Activated CD8-positive, alpha-beta T cell treated with anti-CD3 and anti-CD28 coated beads for 36 hours (primary cell): ENCODE data around the gene PLD6. TPM values are rescaled to one million over a fixed set of nuclear protein-coding genes. Genes with fewer than 3 reads are reported as not detected.
"Not testable (repeated sequence)": the region's sequence is repeated elsewhere in the genome, so short reads cannot be mapped to it uniquely, and the experiment has no call there.

Source experiments
- ATAC-seq: fragments of 200-7000 bp; cut with Tn5 transposase; one replicate; pipeline ENCODE4 v1.10.0; 2021; ENCODE audit warnings: mild to moderate bottlenecking, moderate library complexity
- CTCF ChIA-PET: fragments of 350-600 bp; sonication (Branson Sonifier 250); formaldehyde crosslinking; loops from one replicate; lab custom pipeline; 2021; ENCODE audit warnings: antibody characterized with exemption; lab: Charles Lee
- POLR2A ChIA-PET: fragments of 350-600 bp; sonication (Branson Sonifier 250); formaldehyde crosslinking; loops from one replicate; lab custom pipeline; 2021; ENCODE audit warnings: antibody characterized with exemption; lab: Charles Lee
- DNase-seq: peaks from one replicate; pipeline ENCODE4 v3.0.0-alpha.2; 2020
- H3K27ac Mint-ChIP-seq: one replicate; pipeline ENCODE4 v1.8.0; 2021; ENCODE audit warnings: mild to moderate bottlenecking, mixed read lengths
- H3K27me3 Mint-ChIP-seq: one replicate; pipeline ENCODE4 v1.8.0; 2021; ENCODE audit warnings: mixed read lengths
- H3K36me3 Mint-ChIP-seq: one replicate; pipeline ENCODE4 v1.8.0; 2021; ENCODE audit warnings: low read depth, mixed read lengths
- H3K4me1 Mint-ChIP-seq: one replicate; pipeline ENCODE4 v1.8.0; 2021; ENCODE audit warnings: low read depth, mixed read lengths
- H3K4me3 Mint-ChIP-seq: one replicate; pipeline ENCODE4 v1.8.0; 2021; ENCODE audit warnings: mild to moderate bottlenecking, moderate library complexity, mixed read lengths
- H3K9me3 Mint-ChIP-seq: one replicate; pipeline ENCODE4 v1.8.0; 2021; ENCODE audit warnings: mixed read lengths
- CTCF ChIP-seq: fragments of 200-600 bp; IDR thresholded peaks from one replicate; pipeline ENCODE4 v1.8.0; 2022; ENCODE audit warnings: antibody characterized with exemption, mild to moderate bottlenecking
- intact Hi-C: fragments of 100-400 bp; cut with micrococcal nuclease; formaldehyde crosslinking; loops from one replicate; pipeline ENCODE4 v1.10.0; 2022
- total RNA-seq, 2 experiments: library from RNA; stranded (reverse); gene quantifications; one replicate each; pipeline ENCODE4 v1.2.3, GENCODE V29; 2021

PLD6 gene
- total RNA-seq, 2 experiments from 2014 or later = 6.1 to 6.2 TPM

DNA sequence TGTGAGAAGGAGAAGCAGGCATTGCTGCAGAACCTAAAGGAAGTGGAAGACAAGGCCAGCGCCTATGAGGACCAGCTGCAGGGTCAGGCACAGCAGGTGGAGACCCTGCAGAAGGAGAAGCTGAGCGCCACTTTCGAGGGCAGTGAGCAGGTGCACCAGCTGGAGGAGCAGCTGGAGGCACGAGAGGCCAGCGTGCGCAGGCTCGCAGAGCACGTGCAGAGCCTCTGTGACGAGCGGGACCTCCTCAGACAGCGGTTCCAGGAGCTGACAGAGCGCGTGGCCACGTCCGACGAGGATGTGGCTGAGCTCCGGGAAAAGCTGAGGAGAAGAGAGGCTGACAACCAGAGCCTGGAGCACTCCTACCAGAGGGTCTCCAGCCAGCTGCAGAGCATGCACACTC, 41.5 kb downstream of the PLD6 start:
- CTCF ChIA-PET = interaction anchor here (1.1 to 1.6 kb wide), 4 partner anchors 13 to 449 kb away, joined by 3 to 5 read pairs (median 3); no protein-coding TSS in a partner anchor
- no peak overlapping the region for H3K27ac Mint-ChIP-seq
- POLR2A ChIA-PET = interaction anchor here (1.4 kb wide), 1 partner anchor 13 kb away, joined by 6 read pairs; no protein-coding TSS in a partner anchor
- H3K36me3 Mint-ChIP-seq = peaks cover 13% of the 10 kb centered on the region
- no peak for TF ChIP-seq CTCF
- no peaks in the 10 kb centered on the region for H3K9me3 Mint-ChIP-seq
- ATAC-seq (no peak), DNase-seq (no peak)
- H3K4me1 Mint-ChIP-seq = no peaks in the 10 kb centered on the region
- no peaks in the 10 kb centered on the region for H3K27me3 Mint-ChIP-seq
- H3K4me3 Mint-ChIP-seq = no peak overlapping the region
- intact Hi-C loops = no loop called here

GRCh38 chr17:17164156-17164555, 42.0 kb downstream of the PLD6 start:
- H3K36me3 Mint-ChIP-seq = peaks cover 17% of the 10 kb centered on the region
- no peak overlapping the region for H3K4me3 Mint-ChIP-seq
- H3K4me1 Mint-ChIP-seq = no peaks in the 10 kb centered on the region
- ChIA-PET POLR2A (interaction anchor here (1.4 kb wide), 1 partner anchor 14 kb away, joined by 6 read pairs; no protein-coding TSS in a partner anchor), CTCF (interaction anchor here (1.1 to 1.6 kb wide), 4 partner anchors 14 to 449 kb away, joined by 3 to 5 read pairs (median 3); no protein-coding TSS in a partner anchor)
- intact Hi-C loops = no loop called here
- ATAC-seq (no peak), DNase-seq (no peak)
- no peak overlapping the region for H3K27ac Mint-ChIP-seq
- no peak for TF ChIP-seq CTCF
- H3K9me3 Mint-ChIP-seq = no peaks in the 10 kb centered on the region
- no peaks in the 10 kb centered on the region for H3K27me3 Mint-ChIP-seq

GRCh38 chr17:17161759-17162158, 44.4 kb downstream of the PLD6 start:
- intact Hi-C loops = no loop called here
- Mint-ChIP-seq H3K4me1 (no peaks in the 10 kb centered on the region), H3K9me3 (no peaks in the 10 kb centered on the region), H3K27ac (no peak overlapping the region), H3K4me3 (no peak overlapping the region), H3K27me3 (no peaks in the 10 kb centered on the region), H3K36me3 (peaks cover 13% of the 10 kb centered on the region)
- POLR2A ChIA-PET = no interaction called here
- no peak for TF ChIP-seq CTCF
- ATAC-seq (no peak), DNase-seq (no peak)
- CTCF ChIA-PET = interaction anchor here (0.7 kb wide), 1 partner anchor 20 kb away, joined by 4 read pairs; no protein-coding TSS in a partner anchor

DNA sequence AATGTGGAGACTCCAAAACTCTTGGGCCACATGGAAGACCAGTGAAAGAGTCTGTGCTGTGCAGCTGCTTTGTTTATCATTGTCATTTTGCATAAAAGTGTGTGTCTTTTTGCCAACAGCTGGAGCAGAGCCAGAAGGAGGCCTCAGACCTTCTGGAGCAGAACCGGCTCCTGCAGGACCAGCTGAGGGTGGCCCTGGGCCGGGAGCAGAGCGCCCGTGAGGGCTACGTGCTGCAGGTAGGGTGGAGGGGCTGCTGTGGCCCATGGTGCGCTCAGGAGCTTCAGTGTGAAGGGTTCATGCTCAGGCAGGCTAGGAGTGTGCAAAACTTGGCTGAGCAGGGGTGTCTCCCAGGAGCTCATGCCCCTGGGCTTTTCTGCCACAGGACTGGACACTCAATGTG, 45.0 kb downstream of the PLD6 start:
- H3K4me3 Mint-ChIP-seq = no peak overlapping the region
- H3K36me3 Mint-ChIP-seq = peaks cover 15% of the 10 kb centered on the region
- CTCF ChIA-PET = no interaction called here
- no peaks in the 10 kb centered on the region for H3K9me3 Mint-ChIP-seq
- DNase-seq = no peak
- TF ChIP-seq CTCF = no peak
- no peak for ATAC-seq
- H3K27me3 Mint-ChIP-seq = no peaks in the 10 kb centered on the region
- H3K27ac Mint-ChIP-seq = no peak overlapping the region
- POLR2A ChIA-PET = no interaction called here
- intact Hi-C loops = no loop called here
- H3K4me1 Mint-ChIP-seq = no peaks in the 10 kb centered on the region

GRCh38 chr17:17159571-17159970, 46.6 kb downstream of the PLD6 start:
- Mint-ChIP-seq H3K27me3 (no peaks in the 10 kb centered on the region), H3K36me3 (peaks cover 15% of the 10 kb centered on the region), H3K4me1 (peaks cover 3% of the 10 kb centered on the region), H3K9me3 (no peaks in the 10 kb centered on the region), H3K4me3 (no peak overlapping the region), H3K27ac (no peak overlapping the region)
- intact Hi-C loops = no loop called here
- DNase-seq = no peak
- ChIA-PET CTCF (interaction anchor here (1.3 to 1.5 kb wide), 2 partner anchors 15 to 17 kb away, joined by 3 read pairs; no protein-coding TSS in a partner anchor), POLR2A (no interaction called here)
- no peak for TF ChIP-seq CTCF
- no peak for ATAC-seq

DNA sequence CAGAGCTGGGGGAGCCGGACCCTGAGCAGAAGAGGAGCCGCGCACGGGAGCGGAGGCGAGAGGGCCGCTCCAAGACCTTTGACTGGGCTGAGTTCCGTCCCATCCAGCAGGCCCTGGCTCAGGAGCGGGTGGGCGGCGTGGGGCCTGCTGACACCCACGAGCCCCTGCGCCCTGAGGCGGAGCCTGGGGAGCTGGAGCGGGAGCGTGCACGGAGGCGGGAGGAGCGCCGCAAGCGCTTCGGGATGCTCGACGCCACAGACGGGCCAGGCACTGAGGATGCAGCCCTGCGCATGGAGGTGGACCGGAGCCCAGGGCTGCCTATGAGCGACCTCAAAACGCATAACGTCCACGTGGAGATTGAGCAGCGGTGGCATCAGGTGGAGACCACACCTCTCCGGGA, 47.6 kb downstream of the PLD6 start:
- POLR2A ChIA-PET, H3K4me3 Mint-ChIP-seq, H3K9me3 Mint-ChIP-seq, ATAC-seq, H3K27ac Mint-ChIP-seq, intact Hi-C loops, H3K27me3 Mint-ChIP-seq, H3K4me1 Mint-ChIP-seq, DNase-seq: not testable (repeated sequence)
- H3K36me3 Mint-ChIP-seq = peaks cover 21% of the 10 kb centered on the region
- CTCF ChIA-PET = interaction anchor here (1.5 kb wide), 1 partner anchor 16 kb away, joined by 3 read pairs; no protein-coding TSS in a partner anchor
